Brain microvascular endothelial cell (primary cell): ENCODE data around the gene VMAC.
"Not testable (repeated sequence)": the region's sequence is repeated elsewhere in the genome, so short reads cannot be mapped to it uniquely, and the experiment has no call there.

ENCODE experiments used
- DNase-seq: peaks from one replicate; pipeline ENCODE4 v3.0.0-alpha.2; 2020
- H3K27ac ChIP-seq: fragments of 250-450 bp; sonication (Bioruptor Pico); 2 replicates; pipeline ENCODE4 v1.5.1; 2020; ENCODE audit warnings: mild to moderate bottlenecking, moderate library complexity
- H3K27me3 ChIP-seq: fragments of 250-450 bp; sonication (Bioruptor Pico); replicated peaks from 2 replicates; pipeline ENCODE4 v1.5.1; 2020; ENCODE audit warnings: mild to moderate bottlenecking
- H3K36me3 ChIP-seq: fragments of 250-450 bp; sonication (Bioruptor Pico); replicated peaks from 2 replicates; pipeline ENCODE4 v1.5.1; 2020; ENCODE audit warnings: mild to moderate bottlenecking
- H3K4me3 ChIP-seq: 2 replicates; pipeline ENCODE4 v1.5.1; 2011; ENCODE audit warnings: low read depth, mild to moderate bottlenecking, control low read depth, low read length, moderate library complexity
- CTCF ChIP-seq: IDR thresholded peaks from 2 replicates; pipeline ENCODE4 v1.5.1; 2011; ENCODE audit warnings: low read depth, mild to moderate bottlenecking, moderate library complexity, low read length, control low read depth, inconsistent platforms; ENCODE audit errors: missing control alignments
- in situ Hi-C: cut with HindIII; loops from 2 replicates; pipeline ENCODE4 v1.10.0; 2017; ENCODE audit warnings: low sequenced_read_pairs, low pct_ligation_motif_present

VMAC gene

GRCh38 chr19:5864725-5865486 lies 39.8 kb upstream of the VMAC start:
- Histone ChIP-seq H3K27ac (no peak overlapping the region), H3K4me3 (no peak overlapping the region), H3K27me3 (no peaks in the 10 kb centered on the region), H3K36me3 (no peaks in the 10 kb centered on the region)
- TF ChIP-seq CTCF = peak; percentile 32
- in situ Hi-C loops = no loop called here
- DNase-seq = no peak

GRCh38 chr19:5865772-5866171 lies 38.9 kb upstream of the VMAC start:
- no peak for TF ChIP-seq CTCF
- Histone ChIP-seq H3K36me3 (no peaks in the 10 kb centered on the region), H3K27ac (no peak overlapping the region), H3K4me3 (no peak overlapping the region), H3K27me3 (no peaks in the 10 kb centered on the region)
- no peak for DNase-seq
- in situ Hi-C loops = no loop called here

GRCh38 chr19:5867201-5868136 lies 37.2 kb upstream of the VMAC start:
- DNase-seq = no peak
- in situ Hi-C loops = no loop called here
- Histone ChIP-seq H3K36me3 (no peaks in the 10 kb centered on the region), H3K27me3 (no peaks in the 10 kb centered on the region), H3K27ac (no peak overlapping the region), H3K4me3 (no peak overlapping the region)
- TF ChIP-seq CTCF = no peak

- no peak for DNase-seq
- Histone ChIP-seq H3K36me3 (no peaks in the 10 kb centered on the region), H3K27ac (no peak overlapping the region), H3K4me3 (no peak overlapping the region), H3K27me3 (no peaks in the 10 kb centered on the region)
- TF ChIP-seq CTCF = no peak
- in situ Hi-C loops = no loop called here
These were observed 33.7 kb upstream of the VMAC start for GRCh38 chr19:5870986-5871394.

GRCh38 chr19:5873617-5874199 lies 31.0 kb upstream of the VMAC start:
- no peak for DNase-seq
- H3K27me3 ChIP-seq = no peaks in the 10 kb centered on the region
- no peak overlapping the region for H3K4me3 ChIP-seq
- H3K36me3 ChIP-seq = no peaks in the 10 kb centered on the region
- in situ Hi-C loops = no loop called here
- no peak overlapping the region for H3K27ac ChIP-seq
- no peak for TF ChIP-seq CTCF

GRCh38 chr19:5874496-5874895 lies 30.2 kb upstream of the VMAC start:
- H3K27ac ChIP-seq, in situ Hi-C loops, H3K27me3 ChIP-seq, H3K4me3 ChIP-seq, H3K36me3 ChIP-seq: not testable (repeated sequence)
- peak; percentile 37 for DNase-seq
